NCI-H2196 (cell line): Measurements from ENCODE around the gene ELMOD3.
"Not testable (repeated sequence)": the region's sequence is repeated elsewhere in the genome, so short reads cannot be mapped to it uniquely, and the experiment has no call there.

Source experiments
- DNase-seq: peaks from one replicate; lab custom pipeline; 2025; ENCODE audit not compliant: unreplicated experiment; lab: John Stamatoyannopoulos, UW

Gene ELMOD3

DNA sequence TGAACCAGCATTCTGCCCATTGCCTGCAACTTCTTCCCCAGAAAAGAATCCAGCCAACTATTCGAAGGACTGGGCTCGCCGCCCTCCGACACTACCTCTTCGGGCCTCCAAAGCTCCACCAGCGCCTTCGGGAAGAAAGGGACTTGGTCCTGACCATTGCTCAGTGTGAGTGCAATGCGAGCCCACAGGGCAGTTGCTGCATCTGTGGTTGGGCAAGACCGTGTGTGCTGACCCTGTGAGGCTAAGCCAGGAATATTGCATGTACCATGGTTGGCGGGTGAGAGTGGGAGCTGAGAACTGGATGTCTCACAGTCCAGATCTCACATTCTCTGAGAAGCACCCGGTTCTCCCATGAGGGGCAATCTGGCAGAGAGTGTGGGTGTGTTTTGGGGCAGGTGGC, 16.5 kb downstream of the ELMOD3 start:
- DNase-seq: no peak

DNA sequence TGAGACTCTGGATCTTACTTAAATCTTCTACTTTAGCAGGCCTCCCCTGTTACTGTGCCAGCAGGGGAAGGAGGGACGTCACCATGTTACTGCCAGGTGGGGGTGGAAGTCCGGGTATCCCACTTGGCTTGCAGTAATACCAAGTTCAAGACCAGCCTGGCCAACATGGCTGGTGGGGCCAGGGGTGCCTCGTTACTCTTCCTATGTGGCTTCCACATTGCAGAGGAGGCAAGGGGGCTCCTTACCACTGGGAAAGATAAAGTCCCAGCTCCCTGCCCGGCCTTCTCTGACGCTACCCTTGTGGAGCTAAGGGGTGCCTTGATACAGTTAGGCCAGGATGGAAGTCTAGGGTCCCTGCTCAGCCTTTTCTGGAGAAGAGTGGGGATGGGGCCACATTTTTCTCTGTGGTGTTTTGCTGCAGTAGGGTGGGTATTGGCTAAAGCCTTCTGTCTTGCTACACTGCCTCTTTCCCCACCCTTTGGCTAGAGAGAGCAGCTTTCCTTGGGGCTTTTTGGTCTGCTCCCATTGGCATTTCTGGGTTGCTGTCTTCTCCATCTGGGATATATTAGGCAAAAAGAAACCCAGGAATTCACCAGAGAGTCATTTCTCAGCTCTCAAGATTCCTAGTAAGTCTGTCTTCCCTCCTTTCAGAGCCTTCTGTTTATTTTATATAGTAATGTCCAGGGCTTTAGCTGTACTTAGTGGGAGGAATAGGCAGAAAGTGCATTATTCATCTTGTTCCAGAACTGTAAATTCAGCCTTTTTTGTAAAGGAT, 21.9 kb downstream of the ELMOD3 start:
- DNase-seq: no peak

DNA sequence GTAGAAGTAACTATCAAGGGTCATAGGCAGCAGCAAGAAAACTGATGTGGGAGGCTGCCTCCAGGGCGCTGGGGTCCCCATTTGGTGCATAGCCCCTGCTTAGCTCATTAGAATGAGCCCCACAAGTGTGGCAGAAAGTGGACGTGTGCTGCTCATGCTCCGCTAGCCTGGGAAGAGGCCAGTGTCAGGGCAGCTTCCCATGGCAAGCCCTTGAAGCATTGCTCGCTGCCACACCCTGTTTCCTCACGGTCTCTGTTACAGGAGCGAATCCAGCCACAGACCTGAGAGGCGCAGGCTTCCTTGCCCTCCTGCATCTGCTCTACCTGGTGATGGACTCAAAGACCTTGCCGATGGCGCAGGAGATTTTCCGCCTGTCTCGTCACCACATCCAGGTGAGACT, 22.5 kb downstream of the ELMOD3 start:
- no peak for DNase-seq

GRCh38 chr2:85378257-85378656, 23.7 kb downstream of the ELMOD3 start:
- DNase-seq: no peak

GRCh38 chr2:85380048-85380447, 25.5 kb downstream of the ELMOD3 start:
- no peak for DNase-seq

DNA sequence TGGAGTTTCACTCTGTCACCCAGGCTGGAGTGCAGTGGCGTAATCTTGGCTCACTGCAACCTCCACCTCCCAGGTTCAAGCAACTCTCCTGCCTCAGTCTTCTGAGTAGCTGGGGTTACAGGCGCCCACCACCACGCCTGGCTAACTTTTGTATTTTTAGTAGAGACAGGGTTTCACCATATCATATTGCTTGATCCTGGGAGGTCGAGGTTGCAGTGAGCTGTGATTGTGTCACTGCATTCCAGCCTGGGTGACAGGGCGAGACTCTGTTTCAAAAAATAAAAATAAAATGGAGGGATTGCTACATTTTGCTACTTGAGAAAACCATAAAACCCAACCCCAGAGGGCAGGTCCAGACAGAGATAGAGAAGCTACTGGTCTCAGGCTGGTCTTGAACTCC, 28.6 kb downstream of the ELMOD3 start:
- DNase-seq: not testable (repeated sequence)

DNA sequence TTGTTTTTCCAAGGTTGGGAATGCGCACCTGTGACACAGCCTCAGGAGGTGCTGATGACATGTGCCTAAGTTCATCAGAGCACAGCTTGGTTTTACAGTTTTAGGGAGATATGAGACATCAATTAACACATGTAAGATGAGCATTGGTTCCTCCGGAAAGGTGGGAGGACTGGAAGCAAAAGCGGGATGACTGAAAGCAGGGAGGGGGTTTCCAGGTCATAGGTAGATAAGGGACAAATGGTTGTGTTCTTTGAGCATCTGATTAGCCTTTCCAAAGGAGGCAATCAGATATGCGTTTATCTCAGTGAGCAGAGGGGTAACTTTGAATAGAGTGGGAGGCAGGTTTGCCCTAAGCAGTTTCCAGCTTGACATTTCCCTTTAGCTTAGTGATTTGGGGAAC, 29.3 kb downstream of the ELMOD3 start:
- DNase-seq: no peak

- no peak for DNase-seq
Observed at GRCh38 chr2:85385746-85386145, 31.2 kb downstream of the ELMOD3 start.

GRCh38 chr2:85387754-85388153, 33.2 kb downstream of the ELMOD3 start:
- no peak for DNase-seq

GRCh38 chr2:85388878-85389538, 34.4 kb downstream of the ELMOD3 start:
- DNase-seq: no peak

GRCh38 chr2:85390941-85391669, 36.5 kb downstream of the ELMOD3 start:
- no peak for DNase-seq

- no peak for DNase-seq
Observed at GRCh38 chr2:85393836-85394235, 39.3 kb downstream of the ELMOD3 start.

GRCh38 chr2:85394261-85394681, 39.7 kb downstream of the ELMOD3 start:
- DNase-seq: no peak

DNA sequence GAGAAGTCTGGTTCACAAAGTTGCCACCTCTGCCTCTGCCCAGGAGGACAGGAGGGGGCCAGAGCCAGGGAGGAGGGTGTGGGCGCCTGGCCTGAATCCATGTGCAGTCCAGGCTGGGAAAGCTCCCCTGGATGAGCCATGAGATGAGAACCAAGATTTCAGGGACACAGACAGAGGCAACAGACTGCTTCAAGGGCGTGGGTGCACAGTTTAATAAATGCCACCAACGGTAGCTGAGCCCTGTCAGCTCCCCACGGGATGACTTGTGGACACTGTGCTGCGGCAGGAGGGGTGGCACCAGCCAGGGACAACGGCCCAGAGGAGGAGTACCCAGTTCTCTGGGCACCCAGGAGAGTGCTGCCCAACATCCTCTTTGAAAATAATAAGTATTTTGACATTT, 40.4 kb downstream of the ELMOD3 start:
- DNase-seq: no peak

GRCh38 chr2:85395912-85396475, 41.4 kb downstream of the ELMOD3 start:
- no peak for DNase-seq

GRCh38 chr2:85396531-85397470, 42.2 kb downstream of the ELMOD3 start:
- DNase-seq: no peak

GRCh38 chr2:85397925-85398331, 43.4 kb downstream of the ELMOD3 start:
- DNase-seq: no peak

DNA sequence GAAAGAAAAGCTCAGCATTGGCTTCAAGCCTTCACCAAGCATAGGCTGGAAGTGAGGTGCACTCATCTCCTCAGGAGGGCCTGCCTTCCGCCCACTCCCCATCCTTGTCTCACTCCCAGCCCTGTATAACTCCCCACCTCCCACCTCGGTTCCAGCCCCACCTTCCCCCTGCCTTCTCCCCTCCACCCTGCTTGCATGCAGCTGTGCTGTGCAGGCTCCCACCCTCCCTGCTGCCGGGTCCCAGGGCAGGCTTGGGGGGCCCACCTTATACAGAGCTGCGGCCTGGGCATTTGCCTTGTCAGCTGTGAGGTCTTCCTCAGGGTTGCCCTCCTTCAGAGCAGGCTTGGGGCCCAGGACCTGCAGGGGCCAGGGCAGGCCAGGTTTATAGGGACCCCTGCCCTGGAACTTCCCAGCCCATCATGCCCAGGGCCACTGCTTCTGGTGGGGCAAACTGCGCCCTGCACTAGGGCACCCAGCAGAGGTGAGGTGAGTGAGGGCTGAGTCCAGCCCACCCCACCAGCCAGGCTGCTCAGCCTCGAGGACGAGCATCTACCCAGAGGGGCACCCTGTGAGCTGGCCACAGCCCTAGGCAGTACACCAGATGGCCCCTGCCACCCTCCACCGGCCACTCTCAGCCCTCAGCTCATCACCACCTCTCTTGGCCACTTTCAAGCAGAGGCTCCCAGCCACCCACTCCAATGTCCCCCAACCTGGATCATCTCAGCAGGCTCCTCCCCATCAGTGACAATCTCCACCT, 44.0 kb downstream of the ELMOD3 start:
- DNase-seq: no peak

DNA sequence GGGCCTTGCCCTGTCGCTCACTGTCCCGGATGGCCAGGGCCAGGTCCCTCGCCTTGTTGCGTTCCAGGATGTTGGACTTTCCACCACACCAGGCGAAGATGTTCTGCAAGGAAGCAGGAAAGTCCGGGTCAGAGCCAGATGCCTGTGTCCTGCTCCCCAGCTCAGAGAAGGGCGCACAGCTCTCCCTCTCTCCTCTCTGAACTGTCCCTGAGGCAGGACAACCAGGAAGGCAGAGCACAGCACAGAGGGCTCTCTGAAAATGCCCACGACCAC, 44.5 kb downstream of the ELMOD3 start:
- DNase-seq: no peak

DNA sequence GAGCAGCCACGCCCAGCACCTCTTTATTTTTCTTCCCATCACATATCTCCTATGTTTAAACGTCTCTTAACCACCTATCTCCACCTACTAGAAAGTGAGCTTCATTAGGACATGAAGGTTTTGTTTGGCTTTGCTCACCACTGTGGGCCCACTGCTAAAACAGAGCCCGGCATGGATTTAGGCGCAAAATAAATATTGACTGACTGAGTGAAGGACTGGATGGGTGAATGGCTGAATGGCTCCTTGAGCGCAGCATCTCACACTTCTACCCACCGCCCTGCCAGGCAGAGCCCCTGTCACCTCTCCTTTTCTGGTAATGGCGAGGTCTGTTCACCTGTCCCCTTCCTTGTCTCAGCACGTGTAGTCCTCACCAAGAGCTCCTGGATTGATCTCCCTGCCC, 45.5 kb downstream of the ELMOD3 start:
- DNase-seq: no peak
